Activated T-helper 17 cell treated with anti-CD3 and anti-CD28 coated beads, Interleukin-2, amount 50 U/mL, for 72 hours (primary cell): ENCODE results near the gene KMT2D. TPM values are rescaled to one million over a fixed set of nuclear protein-coding genes. Genes with fewer than 3 reads are reported as not detected.
A peak's percentile ranks its signal among the peaks of the same experiment; 100 is the strongest.

Source experiments
- ATAC-seq: fragments of 150-1000 bp; cut with Tn5 transposase; replicated peaks from 2 replicates; pipeline ENCODE4 v1.10.0; 2021; ENCODE audit warnings: mild to moderate bottlenecking, moderate library complexity
- H3K27ac Mint-ChIP-seq: one replicate; pipeline ENCODE4 v1.8.0; 2022; ENCODE audit warnings: mixed read lengths
- H3K27me3 Mint-ChIP-seq: one replicate; pipeline ENCODE4 v1.8.0; 2022; ENCODE audit warnings: mixed read lengths
- H3K36me3 Mint-ChIP-seq: one replicate; pipeline ENCODE4 v1.8.0; 2022; ENCODE audit warnings: low read depth, mild to moderate bottlenecking, mixed read lengths
- H3K4me1 Mint-ChIP-seq: one replicate; pipeline ENCODE4 v1.8.0; 2022; ENCODE audit warnings: mixed read lengths
- H3K4me3 Mint-ChIP-seq: one replicate; pipeline ENCODE4 v1.8.0; 2022; ENCODE audit warnings: mild to moderate bottlenecking, mixed read lengths
- H3K9me3 Mint-ChIP-seq: one replicate; pipeline ENCODE4 v1.8.0; 2022; ENCODE audit warnings: mixed read lengths
- total RNA-seq, 2 donors: library from RNA; stranded (reverse); gene quantifications; one replicate each; pipeline ENCODE4 v1.2.3, GENCODE V29; 2022

Gene KMT2D
- total RNA-seq, 2 donors from 2014 or later = 66.8 to 78.6 TPM

DNA sequence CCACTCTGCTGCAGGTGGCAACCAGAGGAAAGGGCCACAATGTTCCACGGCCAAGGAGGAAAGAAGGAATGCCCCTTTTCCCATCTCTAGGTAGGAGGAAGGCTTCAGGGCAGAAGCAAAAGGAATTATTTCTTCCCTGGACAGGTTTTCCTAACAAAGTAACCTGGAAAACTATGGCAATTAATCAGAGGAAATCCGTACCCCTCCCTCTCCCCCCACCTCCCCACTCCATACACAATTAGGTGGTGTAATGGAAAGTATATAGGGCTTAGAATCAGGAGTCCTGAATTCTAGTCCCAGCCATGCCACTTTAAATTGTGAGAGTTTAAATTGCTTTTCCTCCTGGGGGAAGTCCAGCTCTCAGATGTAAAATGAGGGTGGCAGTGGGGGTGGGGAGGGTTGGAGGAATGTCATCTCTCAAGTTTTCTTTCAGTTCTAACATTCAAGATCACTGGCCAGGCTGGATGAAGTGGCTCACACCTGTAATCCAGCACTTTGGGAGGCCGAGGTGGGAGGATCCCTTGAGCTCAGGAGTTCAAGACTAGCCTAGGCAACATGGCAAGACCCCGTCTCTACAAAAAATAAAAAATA, 32.3 kb upstream of the KMT2D start:
- no peak overlapping the region for H3K27ac Mint-ChIP-seq
- H3K4me3 Mint-ChIP-seq = no peak overlapping the region
- peaks cover 13% of the 10 kb centered on the region for H3K4me1 Mint-ChIP-seq
- H3K36me3 Mint-ChIP-seq = peaks cover 36% of the 10 kb centered on the region
- ATAC-seq = no peak
- H3K9me3 Mint-ChIP-seq = no peaks in the 10 kb centered on the region
- peaks cover 42% of the 10 kb centered on the region for H3K27me3 Mint-ChIP-seq

DNA sequence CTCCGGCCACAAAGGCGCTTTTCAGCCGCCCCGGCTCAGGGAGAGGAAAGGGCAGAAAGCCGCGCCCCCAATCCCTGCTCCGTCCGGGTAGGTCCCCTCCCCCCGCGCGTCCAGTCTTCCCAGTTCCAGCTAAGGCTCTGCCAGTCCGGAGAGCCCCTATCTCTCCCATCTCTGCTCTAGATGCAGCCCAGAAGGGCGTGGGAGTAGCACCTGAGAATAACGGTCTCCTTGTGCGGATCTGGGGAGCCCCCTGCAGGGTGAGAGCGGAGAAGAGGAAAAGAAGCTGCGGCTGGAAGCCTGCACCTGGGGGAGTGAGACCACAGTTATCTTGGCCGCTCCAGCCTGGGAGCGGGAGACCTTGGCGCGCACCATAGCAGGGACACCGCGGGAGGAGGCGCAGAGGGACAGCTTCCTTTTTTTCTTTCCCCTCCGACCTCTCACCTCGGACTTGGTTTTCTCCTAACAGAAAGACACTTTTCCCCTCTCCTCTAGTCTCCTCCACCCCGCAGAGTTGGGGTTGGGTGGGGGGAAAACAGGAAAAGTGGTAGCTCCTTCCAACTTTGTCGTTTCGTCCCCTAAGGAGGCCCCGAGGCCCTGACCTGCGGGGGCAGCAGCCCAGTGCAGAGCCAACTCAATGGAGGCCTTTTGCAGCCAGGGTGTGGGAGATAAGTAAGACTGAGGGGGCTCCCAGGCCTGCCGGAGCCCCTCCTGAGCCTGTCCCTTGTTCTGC, 31.7 kb upstream of the KMT2D start:
- Mint-ChIP-seq H3K27ac (no peak overlapping the region), H3K4me1 (peaks cover 13% of the 10 kb centered on the region), H3K27me3 (peaks cover 42% of the 10 kb centered on the region), H3K4me3 (peak overlapping the region; percentile 69), H3K9me3 (no peaks in the 10 kb centered on the region), H3K36me3 (peaks cover 33% of the 10 kb centered on the region)
- ATAC-seq = peak; percentile 33

DNA sequence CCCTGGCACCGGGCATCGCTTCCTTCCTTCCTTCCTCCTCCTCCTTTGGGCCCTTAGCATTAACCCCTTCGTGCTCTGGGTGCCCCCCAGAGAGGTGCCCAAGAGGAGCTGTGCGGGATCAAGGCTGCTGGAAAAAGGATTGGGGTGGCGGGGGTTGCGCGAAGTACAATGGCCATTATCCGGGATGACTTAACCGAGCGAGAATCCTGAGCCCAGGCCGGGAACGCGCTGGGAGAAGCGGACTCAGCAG, 31.2 kb upstream of the KMT2D start:
- H3K4me3 Mint-ChIP-seq = peak overlapping the region; percentile 69
- H3K27ac Mint-ChIP-seq = no peak overlapping the region
- ATAC-seq = no peak
- H3K36me3 Mint-ChIP-seq = peaks cover 28% of the 10 kb centered on the region
- H3K9me3 Mint-ChIP-seq = no peaks in the 10 kb centered on the region
- peaks cover 16% of the 10 kb centered on the region for H3K4me1 Mint-ChIP-seq
- peaks cover 42% of the 10 kb centered on the region for H3K27me3 Mint-ChIP-seq

DNA sequence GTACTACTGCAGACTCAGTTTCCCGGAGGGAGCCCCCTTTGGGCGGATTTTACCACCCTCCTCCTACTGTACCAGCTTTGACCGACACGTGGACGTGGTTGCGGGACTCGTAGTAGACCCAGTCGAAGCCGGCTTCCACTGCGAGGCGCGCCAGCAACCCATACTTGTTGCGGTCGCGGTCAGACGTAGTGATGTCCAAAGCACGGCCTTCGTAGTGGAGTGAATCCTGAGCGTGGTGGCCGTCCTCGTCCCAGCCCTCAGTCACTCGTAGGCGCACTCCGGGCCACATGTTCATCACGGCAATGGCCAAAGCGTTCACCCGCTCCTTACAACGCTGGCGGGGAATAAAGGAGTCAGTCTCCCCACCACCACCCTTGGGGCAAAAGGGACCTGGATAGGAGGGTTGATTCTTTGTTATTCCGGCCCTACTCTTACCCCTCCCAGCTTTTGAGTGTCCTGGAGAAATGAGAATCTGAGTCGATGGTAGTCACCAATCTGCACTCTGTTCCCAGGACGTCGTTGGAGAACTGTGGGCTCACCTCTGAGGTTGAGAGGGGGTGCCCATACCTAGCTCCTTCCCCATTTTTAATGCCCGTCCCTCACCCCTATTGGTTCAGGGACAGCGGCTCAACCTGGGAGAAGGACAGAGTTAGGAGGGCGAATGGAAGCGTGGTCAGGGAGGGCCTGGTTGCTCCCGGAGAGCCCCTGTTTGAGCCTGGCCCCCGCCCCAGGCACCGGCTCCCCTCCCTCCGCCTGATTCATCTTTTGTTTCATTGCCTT, 30.7 kb upstream of the KMT2D start:
- no peak overlapping the region for H3K27ac Mint-ChIP-seq
- ATAC-seq = no peak
- H3K36me3 Mint-ChIP-seq = peaks cover 23% of the 10 kb centered on the region
- peaks cover 42% of the 10 kb centered on the region for H3K27me3 Mint-ChIP-seq
- peaks cover 18% of the 10 kb centered on the region for H3K4me1 Mint-ChIP-seq
- peak overlapping the region; percentile 69 for H3K4me3 Mint-ChIP-seq
- H3K9me3 Mint-ChIP-seq = no peaks in the 10 kb centered on the region

DNA sequence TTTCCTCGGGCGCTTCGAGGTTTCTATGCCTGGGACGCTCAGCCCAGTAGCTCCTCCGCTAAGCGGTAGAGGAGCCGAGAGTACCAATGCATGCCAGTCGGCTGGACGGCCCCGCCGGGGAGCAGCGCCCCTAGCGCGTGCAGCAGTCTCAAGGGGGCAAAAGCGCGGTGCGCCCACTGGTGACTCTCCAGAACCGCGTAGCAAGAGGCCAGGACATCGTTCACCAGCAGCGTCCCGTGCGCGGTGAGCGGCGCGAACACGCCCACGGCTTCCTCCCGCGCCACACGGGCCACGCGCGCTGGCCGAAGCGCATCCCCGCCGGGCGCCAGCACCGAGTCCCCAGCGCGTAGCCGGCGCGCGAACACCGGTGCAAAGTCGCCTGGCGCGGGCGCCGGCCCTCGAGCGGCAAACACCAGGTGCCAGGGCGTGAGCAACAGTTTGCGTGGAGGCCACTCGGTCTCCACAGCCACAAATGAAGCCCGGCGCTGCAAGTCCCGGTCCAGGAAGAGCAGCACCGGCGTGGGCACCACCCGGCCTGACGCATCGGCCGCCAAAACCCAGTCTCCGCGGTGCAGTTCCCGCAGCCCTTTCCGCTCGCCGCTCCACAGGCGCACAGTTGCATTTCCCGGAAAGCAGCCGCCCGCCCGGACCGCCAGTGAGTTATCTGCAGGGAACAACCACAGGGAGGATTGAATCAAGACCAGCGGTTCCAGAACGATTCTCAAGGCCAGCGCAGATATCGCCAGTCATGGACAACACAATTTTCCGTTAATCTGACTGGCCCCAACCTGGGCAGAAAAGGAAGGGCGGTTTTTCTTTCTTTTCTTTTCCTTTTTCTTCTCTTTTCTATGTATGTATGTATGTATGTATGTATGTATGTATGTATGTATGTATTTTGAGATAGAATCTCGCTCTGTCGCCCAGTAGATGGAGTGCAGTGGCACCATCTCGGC, 29.5 kb upstream of the KMT2D start:
- peaks cover 14% of the 10 kb centered on the region for H3K4me1 Mint-ChIP-seq
- H3K27ac Mint-ChIP-seq = no peak overlapping the region
- H3K27me3 Mint-ChIP-seq = peaks cover 36% of the 10 kb centered on the region
- peak; percentile 15 for ATAC-seq
- no peaks in the 10 kb centered on the region for H3K9me3 Mint-ChIP-seq
- H3K36me3 Mint-ChIP-seq = peaks cover 12% of the 10 kb centered on the region
- peak overlapping the region; percentile 69 for H3K4me3 Mint-ChIP-seq

DNA sequence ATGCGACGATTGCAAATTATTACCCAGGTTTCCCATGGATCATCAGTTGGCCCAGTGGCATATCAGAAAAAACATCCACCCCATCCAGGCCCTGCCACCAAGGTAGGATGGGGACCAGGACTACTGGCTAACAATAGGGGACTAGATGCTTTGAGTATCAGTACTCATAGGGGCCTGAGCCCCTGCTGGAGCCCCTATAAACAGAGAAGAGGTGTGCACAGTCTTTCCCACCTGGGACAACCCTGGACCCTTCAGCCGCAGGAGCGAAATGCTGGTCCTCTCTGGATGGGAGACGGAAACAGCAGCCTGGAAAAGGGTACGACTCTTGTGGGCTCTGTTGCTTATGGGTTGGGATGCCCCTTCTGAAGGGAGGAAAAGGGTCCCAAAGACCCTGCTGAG, 28.3 kb upstream of the KMT2D start:
- H3K36me3 Mint-ChIP-seq = peaks cover 9% of the 10 kb centered on the region
- peak overlapping the region; percentile 32 for H3K4me3 Mint-ChIP-seq
- no peak for ATAC-seq
- no peak overlapping the region for H3K27ac Mint-ChIP-seq
- peaks cover 11% of the 10 kb centered on the region for H3K4me1 Mint-ChIP-seq
- H3K27me3 Mint-ChIP-seq = peaks cover 31% of the 10 kb centered on the region
- H3K9me3 Mint-ChIP-seq = no peaks in the 10 kb centered on the region

DNA sequence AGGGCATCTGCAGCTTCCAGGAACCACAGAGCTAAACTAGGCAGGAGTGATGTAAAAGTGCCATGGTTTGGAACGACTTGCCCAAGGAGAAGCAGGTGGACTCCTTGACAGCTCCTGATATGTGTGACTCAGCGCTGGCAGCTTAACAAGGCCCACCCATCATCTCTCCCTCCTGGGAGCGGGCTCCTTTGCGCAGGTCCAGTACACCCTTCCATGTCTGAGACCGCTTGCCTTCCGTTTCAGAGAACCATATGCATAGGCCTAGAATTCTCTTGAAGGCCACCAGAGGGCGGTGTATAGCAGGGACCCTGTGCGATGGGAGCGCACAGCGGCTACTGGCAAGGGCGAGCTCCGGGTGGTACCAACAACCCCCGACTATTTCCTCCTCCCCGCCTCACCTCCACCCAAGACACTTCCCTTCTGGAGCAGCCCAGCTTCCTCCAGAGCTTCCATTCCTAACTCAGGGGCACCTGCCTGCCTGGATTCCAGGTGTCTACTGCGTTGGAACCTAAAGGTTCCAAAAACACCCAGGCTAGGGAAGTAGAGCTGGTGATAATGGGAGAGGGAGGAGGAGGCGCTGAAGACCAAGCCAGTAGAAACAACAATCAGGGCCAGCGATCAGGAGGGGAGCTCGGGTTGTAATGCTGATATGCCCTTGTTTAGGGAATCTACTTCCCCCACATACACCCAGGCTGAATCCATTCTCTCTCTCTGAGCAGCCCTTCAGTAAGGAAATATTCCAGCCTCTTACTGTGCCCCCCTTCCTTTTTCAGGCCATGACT, 27.7 kb upstream of the KMT2D start:
- H3K36me3 Mint-ChIP-seq = peaks cover 9% of the 10 kb centered on the region
- peaks cover 11% of the 10 kb centered on the region for H3K4me1 Mint-ChIP-seq
- peak; percentile 91 for ATAC-seq
- peaks cover 25% of the 10 kb centered on the region for H3K27me3 Mint-ChIP-seq
- no peak overlapping the region for H3K27ac Mint-ChIP-seq
- H3K4me3 Mint-ChIP-seq = peak overlapping the region; percentile 32
- no peaks in the 10 kb centered on the region for H3K9me3 Mint-ChIP-seq

GRCh38 chr12:49086116-49086515, 25.5 kb upstream of the KMT2D start:
- ATAC-seq = no peak
- Mint-ChIP-seq H3K27me3 (peaks cover 17% of the 10 kb centered on the region), H3K9me3 (no peaks in the 10 kb centered on the region), H3K4me1 (peaks cover 11% of the 10 kb centered on the region), H3K27ac (no peak overlapping the region), H3K4me3 (no peak overlapping the region), H3K36me3 (peaks cover 8% of the 10 kb centered on the region)

- Mint-ChIP-seq H3K27ac (no peak overlapping the region), H3K4me1 (peaks cover 5% of the 10 kb centered on the region), H3K4me3 (no peak overlapping the region), H3K36me3 (no peaks in the 10 kb centered on the region), H3K9me3 (no peaks in the 10 kb centered on the region), H3K27me3 (peaks cover 9% of the 10 kb centered on the region)
- ATAC-seq = no peak
Measured at GRCh38 chr12:49084438-49084837, 23.8 kb upstream of the KMT2D start.

DNA sequence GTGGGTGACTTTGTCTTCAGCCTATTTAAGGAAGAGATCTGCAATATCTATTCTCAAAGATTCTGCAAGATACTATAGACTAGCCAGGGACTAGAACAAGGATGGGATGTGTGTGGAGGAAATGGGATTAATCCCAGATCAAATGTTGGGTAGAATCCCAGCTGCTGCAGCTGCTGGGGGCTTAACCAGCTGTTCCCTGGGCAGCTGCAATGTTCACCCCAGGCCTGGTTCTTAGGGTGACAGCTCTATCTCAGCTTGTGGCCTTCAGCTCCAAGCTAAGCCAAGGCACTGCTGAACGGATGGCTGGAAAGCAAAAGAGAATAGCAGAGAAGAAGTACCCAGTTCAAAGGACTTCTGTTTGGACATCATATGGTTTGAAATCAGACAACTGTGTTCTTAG, 19.2 kb upstream of the KMT2D start:
- Mint-ChIP-seq H3K27me3 (peaks cover 4% of the 10 kb centered on the region), H3K27ac (no peak overlapping the region), H3K4me3 (no peak overlapping the region), H3K36me3 (no peaks in the 10 kb centered on the region), H3K9me3 (no peaks in the 10 kb centered on the region), H3K4me1 (no peaks in the 10 kb centered on the region)
- no peak for ATAC-seq

DNA sequence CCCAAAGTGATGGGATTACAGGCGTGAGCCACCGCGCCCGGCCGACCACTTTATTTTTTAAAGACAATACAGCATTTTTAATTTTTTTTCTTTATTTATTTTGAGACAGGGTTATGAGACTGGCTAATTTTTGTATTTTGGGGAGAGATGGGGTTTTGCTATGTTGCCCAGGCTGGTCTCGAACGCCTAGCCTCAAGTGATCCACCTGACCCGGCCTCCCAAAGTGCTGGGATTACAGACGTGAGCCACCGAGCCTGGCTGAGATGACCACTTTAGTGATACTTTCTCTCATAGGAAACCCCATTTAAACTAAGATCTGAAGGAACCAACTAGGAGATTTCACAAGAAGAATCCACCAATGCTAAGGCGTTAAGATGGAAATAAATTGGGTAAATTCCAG, 10.4 kb upstream of the KMT2D start:
- ATAC-seq = no peak
- Mint-ChIP-seq H3K4me1 (peaks cover 10% of the 10 kb centered on the region), H3K27ac (no peak overlapping the region), H3K36me3 (peaks cover 14% of the 10 kb centered on the region), H3K9me3 (no peaks in the 10 kb centered on the region), H3K4me3 (peak overlapping the region; percentile 94), H3K27me3 (no peaks in the 10 kb centered on the region)

GRCh38 chr12:49069507-49070346, 9.1 kb upstream of the KMT2D start, which contains the start of gene RHEBL1:
Gene RHEBL1 (minus strand): TSS chr12:49069979. CDS start chr12:49069785, 194 bp downstream.
- H3K4me1 Mint-ChIP-seq = peaks cover 10% of the 10 kb centered on the region
- ATAC-seq = peak; percentile 100
- peak within 1 kb of the TSS; percentile 94 for H3K4me3 Mint-ChIP-seq
- H3K36me3 Mint-ChIP-seq = peaks cover 26% of the 10 kb centered on the region
- H3K27me3 Mint-ChIP-seq = no peaks in the 10 kb centered on the region
- H3K9me3 Mint-ChIP-seq = no peaks in the 10 kb centered on the region
- peak within 1 kb of the TSS; percentile 90 for H3K27ac Mint-ChIP-seq
